Measurements from ENCODE around the gene PTH2.

DNA sequence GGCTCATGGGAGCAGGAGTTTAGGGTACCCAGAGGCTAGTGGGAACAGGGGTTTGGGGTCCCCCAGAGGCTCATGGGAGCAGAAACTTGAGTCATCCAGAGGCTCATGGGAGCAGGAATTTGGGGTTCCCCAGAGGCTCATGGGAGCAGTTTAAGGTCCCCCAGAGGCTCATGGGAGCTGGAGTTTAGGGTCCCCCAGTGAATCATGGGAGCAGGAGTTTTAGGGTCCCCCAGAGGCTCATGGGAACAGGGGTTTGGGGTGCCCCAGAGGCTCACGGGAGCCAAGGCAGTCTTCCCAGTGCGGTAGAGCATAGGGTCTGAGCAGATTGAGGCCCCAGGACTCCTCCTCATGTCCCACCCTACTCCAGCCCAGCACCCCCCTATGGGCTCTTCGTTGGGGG, 42.1 kb upstream of the PTH2 start:
- TF ChIP-seq, protein P1, sequence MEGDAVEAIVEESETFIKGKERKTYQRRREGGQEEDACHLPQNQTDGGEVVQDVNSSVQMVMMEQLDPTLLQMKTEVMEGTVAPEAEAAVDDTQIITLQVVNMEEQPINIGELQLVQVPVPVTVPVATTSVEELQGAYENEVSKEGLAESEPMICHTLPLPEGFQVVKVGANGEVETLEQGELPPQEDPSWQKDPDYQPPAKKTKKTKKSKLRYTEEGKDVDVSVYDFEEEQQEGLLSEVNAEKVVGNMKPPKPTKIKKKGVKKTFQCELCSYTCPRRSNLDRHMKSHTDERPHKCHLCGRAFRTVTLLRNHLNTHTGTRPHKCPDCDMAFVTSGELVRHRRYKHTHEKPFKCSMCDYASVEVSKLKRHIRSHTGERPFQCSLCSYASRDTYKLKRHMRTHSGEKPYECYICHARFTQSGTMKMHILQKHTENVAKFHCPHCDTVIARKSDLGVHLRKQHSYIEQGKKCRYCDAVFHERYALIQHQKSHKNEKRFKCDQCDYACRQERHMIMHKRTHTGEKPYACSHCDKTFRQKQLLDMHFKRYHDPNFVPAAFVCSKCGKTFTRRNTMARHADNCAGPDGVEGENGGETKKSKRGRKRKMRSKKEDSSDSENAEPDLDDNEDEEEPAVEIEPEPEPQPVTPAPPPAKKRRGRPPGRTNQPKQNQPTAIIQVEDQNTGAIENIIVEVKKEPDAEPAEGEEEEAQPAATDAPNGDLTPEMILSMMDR (optimal IDR thresholded peaks at IDR 0.05 in 1 of 3, IDR thresholded peaks at IDR 0.05 in 1 of 3, conservative IDR thresholded peaks at IDR 0.05 in 1 of 3; ENCODE audit: extremely low read depth in 1 of 3, insufficient read depth in 2 of 3, low read length in 3 of 3) = no peak
- no peak for TF ChIP-seq EZH2 (IDR thresholded peaks at IDR 0.05; ENCODE audit: low read length)

Data from keratinocyte (primary cell).